CD1c-positive myeloid dendritic cell (primary cell): ENCODE results near the gene RUFY2.
A peak's percentile ranks its signal among the peaks of the same experiment; 100 is the strongest.
"Not testable (repeated sequence)": the region's sequence is repeated elsewhere in the genome, so short reads cannot be mapped to it uniquely, and the experiment has no call there.

ENCODE experiments used
- DNase-seq: peaks from one replicate; pipeline ENCODE4 v3.0.0-alpha.2; 2016; ENCODE audit errors: extremely low spot score

Gene RUFY2

GRCh38 chr10:68406815-68407548 lies at the start of gene RUFY2:
Gene RUFY2, minus strand, starts transcription at chr10:68407277. Its CDS starts 88 bp downstream, at chr10:68407189.
- DNase-seq: peak; percentile 85

- DNase-seq: not testable (repeated sequence)
Measured at GRCh38 chr10:68449698-68450097, 42.6 kb upstream of the RUFY2 start.

- DNase-seq: no peak
Measured at GRCh38 chr10:68446179-68446578, 39.1 kb upstream of the RUFY2 start.

- no peak for DNase-seq
Measured at GRCh38 chr10:68442971-68443370, 35.9 kb upstream of the RUFY2 start.

- DNase-seq: no peak
Measured at GRCh38 chr10:68440898-68441297, 33.8 kb upstream of the RUFY2 start.

- no peak for DNase-seq
Measured at GRCh38 chr10:68435803-68436202, 28.7 kb upstream of the RUFY2 start.

GRCh38 chr10:68434657-68435056 lies 27.6 kb upstream of the RUFY2 start:
- DNase-seq: no peak

GRCh38 chr10:68428396-68429104 lies 21.5 kb upstream of the RUFY2 start:
- no peak for DNase-seq

GRCh38 chr10:68424454-68425014 lies 17.5 kb upstream of the RUFY2 start:
- no peak for DNase-seq

- DNase-seq: no peak
Measured at GRCh38 chr10:68423522-68423921, 16.4 kb upstream of the RUFY2 start.

- DNase-seq: no peak
Measured at GRCh38 chr10:68419376-68419775, 12.3 kb upstream of the RUFY2 start.

- no peak for DNase-seq
Measured at GRCh38 chr10:68408898-68409518, 1.9 kb upstream of the RUFY2 start.

- DNase-seq: peak; percentile 53
Measured at GRCh38 chr10:68406111-68406814, 814 bp downstream of the RUFY2 start.

GRCh38 chr10:68403701-68404100 lies 3.4 kb downstream of the RUFY2 start:
- no peak for DNase-seq

GRCh38 chr10:68402276-68402675 lies 4.8 kb downstream of the RUFY2 start:
- DNase-seq: no peak

GRCh38 chr10:68397005-68397404 lies 10.1 kb downstream of the RUFY2 start:
- no peak for DNase-seq

- DNase-seq: no peak
Measured at GRCh38 chr10:68385740-68386139, 21.3 kb downstream of the RUFY2 start.

GRCh38 chr10:68371604-68372003 lies 35.5 kb downstream of the RUFY2 start:
- DNase-seq: no peak

GRCh38 chr10:68367121-68367520 lies 40.0 kb downstream of the RUFY2 start:
- no peak for DNase-seq

- no peak for DNase-seq
Measured at GRCh38 chr10:68366600-68366999, 40.5 kb downstream of the RUFY2 start.

- DNase-seq: no peak
Measured at GRCh38 chr10:68365611-68366010, 41.5 kb downstream of the RUFY2 start.
